ENCODE measurements around the gene UCN3. TPM values are rescaled to one million over a fixed set of nuclear protein-coding genes. Genes with fewer than 3 reads are reported as not detected.

Gene UCN3
- not detected for total RNA-seq
- not detected for polyA plus RNA-seq (ENCODE audit: insufficient read depth, low read depth, low replicate concordance)
- long read RNA-seq, donor 1, result 0 reads
- long read RNA-seq, donor 2, result 0 reads

- Histone ChIP-seq H3K36me3 (ENCODE audit: low read depth, missing control alignments) (no peaks in the 10 kb centered on the region), H3K27me3 (no peaks in the 10 kb centered on the region), H3K4me1 (no peaks in the 10 kb centered on the region), H3K9me3 (no peaks in the 10 kb centered on the region), H3K4me3 (no peak within 1 kb of the TSS), H3K27ac (no peak within 1 kb of the TSS)
- DNase-seq, result no peak
- TF ChIP-seq CTCF (IDR thresholded peaks at IDR 0.05) (no peak), POLR2A (IDR thresholded peaks at IDR 0.05) (no peak)
- WGBS, 2 donors, result 33 to 47% methylated on average over 12 to 21 of the region's 21 CpGs
- intact Hi-C loops (cut with DNase I; ENCODE audit: low total_unique reads), result no loop called here
Observed at GRCh38 chr10:5364890-5365338, at the start of gene UCN3. UCN3 (plus strand) TSS chr10:5364966; CDS start chr10:5373721, 8,755 bp downstream.

GRCh38 chr10:5317547-5318107, 47.1 kb upstream of the UCN3 start:
- Histone ChIP-seq H3K27me3 (no peaks in the 10 kb centered on the region), H3K27ac (no peak overlapping the region), H3K4me3 (no peak overlapping the region), H3K36me3 (ENCODE audit: low read depth, missing control alignments) (no peaks in the 10 kb centered on the region), H3K4me1 (no peaks in the 10 kb centered on the region), H3K9me3 (no peaks in the 10 kb centered on the region)
- TF ChIP-seq POLR2A (IDR thresholded peaks at IDR 0.05) (no peak), CTCF (IDR thresholded peaks at IDR 0.05) (no peak)
- DNase-seq, result no peak
- intact Hi-C loops (cut with DNase I; ENCODE audit: low total_unique reads), result no loop called here
- 76 to 78% methylated on average over 10 of the region's 10 CpGs for WGBS, 2 donors

GRCh38 chr10:5318148-5318547, 46.6 kb upstream of the UCN3 start:
- Histone ChIP-seq H3K9me3 (no peaks in the 10 kb centered on the region), H3K4me1 (no peaks in the 10 kb centered on the region), H3K4me3 (no peak overlapping the region), H3K27me3 (no peaks in the 10 kb centered on the region), H3K36me3 (ENCODE audit: low read depth, missing control alignments) (no peaks in the 10 kb centered on the region), H3K27ac (no peak overlapping the region)
- DNase-seq, result no peak
- TF ChIP-seq CTCF (IDR thresholded peaks at IDR 0.05) (no peak), POLR2A (IDR thresholded peaks at IDR 0.05) (no peak)
- intact Hi-C loops (cut with DNase I; ENCODE audit: low total_unique reads), result no loop called here
- WGBS, 2 donors, result 92 to 98% methylated on average over 5 of the region's 5 CpGs

GRCh38 chr10:5319863-5320262, 44.9 kb upstream of the UCN3 start:
- no peak overlapping the region for H3K4me3 ChIP-seq
- no peaks in the 10 kb centered on the region for H3K27me3 ChIP-seq
- intact Hi-C loops (cut with DNase I; ENCODE audit: low total_unique reads), result no loop called here
- no peaks in the 10 kb centered on the region for H3K4me1 ChIP-seq
- no peak for TF ChIP-seq POLR2A (IDR thresholded peaks at IDR 0.05)
- no peak for TF ChIP-seq CTCF (IDR thresholded peaks at IDR 0.05)
- H3K9me3 ChIP-seq, result no peaks in the 10 kb centered on the region
- no peak overlapping the region for H3K27ac ChIP-seq
- DNase-seq, result no peak
- 87 to 94% methylated on average over 4 of the region's 4 CpGs for WGBS, 2 donors
- no peaks in the 10 kb centered on the region for H3K36me3 ChIP-seq (ENCODE audit: low read depth, missing control alignments)

GRCh38 chr10:5321273-5321672, 43.5 kb upstream of the UCN3 start:
- no peak overlapping the region for H3K27ac ChIP-seq
- 86 to 91% methylated on average over 3 of the region's 3 CpGs for WGBS, 2 donors
- TF ChIP-seq CTCF (IDR thresholded peaks at IDR 0.05) (no peak), POLR2A (IDR thresholded peaks at IDR 0.05) (no peak)

More at GRCh38 chr10:5321273-5321672, 43.5 kb upstream of the UCN3 start:
- no peaks in the 10 kb centered on the region for H3K36me3 ChIP-seq (ENCODE audit: low read depth, missing control alignments)
- H3K4me3 ChIP-seq, result no peak overlapping the region
- H3K27me3 ChIP-seq, result no peaks in the 10 kb centered on the region
- no peaks in the 10 kb centered on the region for H3K4me1 ChIP-seq
- intact Hi-C loops (cut with DNase I; ENCODE audit: low total_unique reads), result no loop called here
- H3K9me3 ChIP-seq, result no peaks in the 10 kb centered on the region
- DNase-seq, result no peak

All from testis (tissue), 5 donors.